ENCODE measurements around the gene PRND. TPM values are rescaled to one million over a fixed set of nuclear protein-coding genes. Genes with fewer than 3 reads are reported as not detected.
A peak's percentile ranks its signal among the peaks of the same experiment; 100 is the strongest.
"Not testable (repeated sequence)": the region's sequence is repeated elsewhere in the genome, so short reads cannot be mapped to it uniquely, and the experiment has no call there.

Gene PRND
- total and polyA plus RNA-seq, 11 donors, result 0.06 to 0.45 (median 0.25) TPM; not detected in 7

- TF ChIP-seq POLR2A (IDR thresholded peaks at IDR 0.05) (no peak), CTCF (IDR thresholded peaks at IDR 0.05) (no peak)
- DNase-seq (no peak), ATAC-seq (no peak)
- no peak overlapping the region for H3K4me3 ChIP-seq
- peaks cover 0 to 4% (median 0%) of the 10 kb centered on the region in 12 donors for H3K9me3 ChIP-seq
- no peak overlapping the region for H3K27ac ChIP-seq
- H3K4me1 ChIP-seq, result no peaks in the 10 kb centered on the region
- intact Hi-C loops (cut with DNase I), result no loop called here
- H3K36me3 ChIP-seq, result no peaks in the 10 kb centered on the region
- WGBS, 4 donors, result 64 to 82% (median 65%) methylated on average over 3 to 4 of the region's 4 CpGs
- no peaks in the 10 kb centered on the region for H3K27me3 ChIP-seq
These were observed 28.7 kb downstream of the PRND start for GRCh38 chr20:4750381-4750780.

GRCh38 chr20:4759100-4759884, 37.6 kb downstream of the PRND start:
- 72 to 75% (median 73%) methylated on average over 8 to 16 of the region's 16 CpGs for WGBS, 4 donors
- H3K36me3 ChIP-seq; DNase-seq; ATAC-seq; H3K27me3 ChIP-seq; H3K4me3 ChIP-seq; intact Hi-C loops (cut with DNase I); H3K9me3 ChIP-seq; H3K27ac ChIP-seq: not testable (repeated sequence)
- peaks cover 0 to 19% (median under 1%) of the 10 kb centered on the region in 12 donors for H3K4me1 ChIP-seq

GRCh38 chr20:4763261-4763660, 41.6 kb downstream of the PRND start:
- TF ChIP-seq POLR2A (IDR thresholded peaks at IDR 0.05) (no peak), CTCF (IDR thresholded peaks at IDR 0.05) (no peak)
- no peak overlapping the region for H3K27ac ChIP-seq
- no peaks in the 10 kb centered on the region for H3K36me3 ChIP-seq
- no peak for DNase-seq
- H3K9me3 ChIP-seq, result no peaks in the 10 kb centered on the region
- intact Hi-C loops (cut with DNase I), result no loop called here
- WGBS, 4 donors, result 81 to 89% (median 85%) methylated on average over 10 of the region's 10 CpGs
- ATAC-seq, result no peak
- peaks cover 0 to 34% (median under 1%) of the 10 kb centered on the region in 12 donors for H3K4me1 ChIP-seq
- H3K27me3 ChIP-seq, result peaks cover 0 to 6% (median 0%) of the 10 kb centered on the region in 9 donors
- H3K4me3 ChIP-seq, result no peak overlapping the region

- WGBS, 4 donors, result 65 to 76% (median 67%) methylated on average over 3 of the region's 3 CpGs
- Histone ChIP-seq H3K4me3 (no peak overlapping the region), H3K27ac (peak overlapping the region in 1 of 12 donors; percentile 2), H3K36me3 (no peaks in the 10 kb centered on the region), H3K4me1 (peaks cover 0 to 34% (median under 1%) of the 10 kb centered on the region in 12 donors), H3K9me3 (no peaks in the 10 kb centered on the region), H3K27me3 (peaks cover 0 to 5% (median 0%) of the 10 kb centered on the region in 9 donors)
- DNase-seq (no peak), ATAC-seq (no peak)
- intact Hi-C loops (cut with DNase I), result no loop called here
- no peak for TF ChIP-seq POLR2A (IDR thresholded peaks at IDR 0.05)
- no peak for TF ChIP-seq CTCF (IDR thresholded peaks at IDR 0.05)
These were observed 42.2 kb downstream of the PRND start for GRCh38 chr20:4763723-4764510.
